HCT116 (cell line): Measurements from ENCODE around the gene STIM1. TPM values are rescaled to one million over a fixed set of nuclear protein-coding genes. Genes with fewer than 3 reads are reported as not detected.
A peak's percentile ranks its signal among the peaks of the same experiment; 100 is the strongest.

ENCODE experiments used
- ATAC-seq: fragments of 200-7000 bp; cut with Tn5 transposase; 2 replicates; pipeline ENCODE4 v1.9.1; 2020; ENCODE audit warnings: mild to moderate bottlenecking, moderate library complexity
- BruUV-seq: library from RNA; stranded (reverse); fragments of 400-500 nt; replicated peaks from 2 replicates; lab custom pipeline; 2021; lab: Mats Ljungman, UMichigan
- CTCF ChIA-PET: fragments of 300-600 bp; sonication (Branson Sonifier 250); formaldehyde crosslinking; loops from one replicate; lab custom pipeline; 2021; ENCODE audit warnings: antibody characterized with exemption; lab: Charles Lee
- POLR2A ChIA-PET: fragments of 300-600, 350-600 bp; sonication (Branson Sonifier 250); formaldehyde crosslinking; loops from one replicate; lab custom pipeline; 2021; ENCODE audit warnings: antibody characterized with exemption; lab: Charles Lee
- RAD21 ChIA-PET, 2 experiments: fragments of 300-600 bp; sonication (Branson Sonifier 250); formaldehyde crosslinking; loops; one replicate each; lab custom pipeline; 2023; ENCODE audit warnings: low total read pairs in 2 of 2; ENCODE audit not compliant: uncharacterized antibody in 2 of 2, unreplicated experiment in 2 of 2, low non-redundant PET in 1 of 2; lab: Charles Lee
- DNase-seq: peaks from one replicate; pipeline ENCODE4 v3.0.0-alpha.2; 2010; ENCODE audit warnings: low read depth, low spot score
- H2AFZ ChIP-seq: fragments of 200-600 bp; shearing (Covaris generic), sonication (generic); 2 replicates; pipeline ENCODE4 v1.6.1; 2017; ENCODE audit warnings: low read depth, mixed run types, mixed read lengths, antibody characterized with exemption, low read length; ENCODE audit not compliant: poor library complexity, severe bottlenecking
- H3K27ac ChIP-seq: 2 replicates; pipeline ENCODE4 v1.5.1; 2012; ENCODE audit warnings: low read depth, low read length
- H3K27me3 ChIP-seq: fragments of 200-600 bp; sonication (generic); 2 replicates; pipeline ENCODE4 v1.6.1; 2016; ENCODE audit warnings: mixed run types, low read length, mixed read lengths; ENCODE audit not compliant: insufficient read depth
- H3K36me3 ChIP-seq, 2 experiments: fragments of 200-500 bp in 1 of 2; fragments of 200-600 bp in 1 of 2; sonication (Bioruptor generic) in 1 of 2; sonication (generic) in 1 of 2; 2 replicates each; pipeline versions ENCODE4 v1.5.1 to v1.6.1; 2014 to 2016; ENCODE audit warnings: low read length in 2 of 2, inconsistent platforms in 1 of 2, mixed read lengths in 1 of 2, mixed run types in 1 of 2; ENCODE audit not compliant: insufficient read depth in 2 of 2, control insufficient read depth in 1 of 2
- H3K4me1 ChIP-seq, 2 experiments: fragments of 200-600 bp in 1 of 2; sonication (generic) in 1 of 2; 2 replicates each; pipeline versions ENCODE4 v1.5.1 to v1.6.1; 2012 to 2017; ENCODE audit warnings: low read length in 2 of 2, inconsistent platforms in 1 of 2, mild to moderate bottlenecking in 1 of 2, mixed read lengths in 1 of 2, mixed run types in 1 of 2, moderate library complexity in 1 of 2; ENCODE audit not compliant: insufficient read depth in 2 of 2, control insufficient read depth in 1 of 2
- H3K4me2 ChIP-seq: fragments of 200-600 bp; sonication (generic); 2 replicates; pipeline ENCODE4 v1.6.1; 2017; ENCODE audit warnings: mixed run types, low read length, mixed read lengths
- H3K4me3 ChIP-seq, 2 experiments: fragments of 200-600 bp in 1 of 2; sonication (generic) in 1 of 2; replicated peaks in 1 of 2; 2 replicates each; pipeline ENCODE4 v1.5.1; 2011 to 2016; ENCODE audit warnings: low read length in 2 of 2, control low read depth in 1 of 2, low read depth in 1 of 2, mild to moderate bottlenecking in 1 of 2, mixed read lengths in 1 of 2, mixed run types in 1 of 2
- H3K79me2 ChIP-seq: fragments of 200-600 bp; sonication (generic); 2 replicates; pipeline ENCODE4 v1.6.1; 2017; ENCODE audit warnings: mild to moderate bottlenecking, mixed run types, low read length, moderate library complexity, mixed read lengths; ENCODE audit not compliant: insufficient read depth
- H3K9ac ChIP-seq: fragments of 200-600 bp; sonication (generic); 2 replicates; pipeline ENCODE4 v1.6.1; 2016; ENCODE audit warnings: low read length, mixed read lengths
- H3K9me2 ChIP-seq: fragments of 200-600 bp; sonication (generic), shearing (Covaris generic); 2 replicates; pipeline ENCODE4 v1.6.1; 2017; ENCODE audit warnings: mixed run types, mild to moderate bottlenecking, moderate library complexity; ENCODE audit not compliant: insufficient read depth
- H3K9me3 ChIP-seq, 2 experiments: fragments of 200-500 bp in 1 of 2; fragments of 200-600 bp in 1 of 2; sonication (Bioruptor generic) in 1 of 2; sonication (generic) in 1 of 2; 2 replicates each; pipeline ENCODE4 v1.6.1; 2014 to 2017; ENCODE audit warnings: low read length in 2 of 2, mixed read lengths in 2 of 2, inconsistent platforms in 1 of 2, low read depth in 1 of 2, mild to moderate bottlenecking in 1 of 2, mixed run types in 1 of 2, moderate library complexity in 1 of 2; ENCODE audit not compliant: control insufficient read depth in 1 of 2, insufficient read depth in 1 of 2
- H4K20me1 ChIP-seq: fragments of 200-600 bp; sonication (generic), shearing (Covaris generic); 2 replicates; pipeline ENCODE4 v1.6.1; 2017; ENCODE audit warnings: mixed run types, mild to moderate bottlenecking, moderate library complexity; ENCODE audit not compliant: insufficient read depth
- CBX3 ChIP-seq: IDR thresholded peaks from 2 replicates; pipeline ENCODE4 v1.6.1; 2012; ENCODE audit warnings: low read depth
- ELF1 ChIP-seq: IDR thresholded peaks from 2 replicates; pipeline ENCODE4 v1.6.1; 2012; ENCODE audit warnings: low read depth, borderline replicate concordance
- EZH2 ChIP-seq: fragments of 200-600 bp; sonication (generic); IDR thresholded peaks from 2 replicates; pipeline ENCODE4 v1.6.1; 2017; ENCODE audit warnings: antibody characterized with exemption, mixed run types
- EZH2phosphoT487 ChIP-seq: fragments of 200-600 bp; IDR thresholded peaks from 2 replicates; pipeline ENCODE4 v1.6.1; 2018; ENCODE audit warnings: antibody characterized with exemption, borderline replicate concordance
- FOSL1 ChIP-seq: IDR thresholded peaks from 2 replicates; pipeline ENCODE4 v1.6.1; 2012; ENCODE audit warnings: low read depth
- POLR2A ChIP-seq: IDR thresholded peaks from 2 replicates; pipeline ENCODE4 v1.7.0; 2011; ENCODE audit warnings: borderline replicate concordance; ENCODE audit not compliant: insufficient read depth, insufficient read length; ENCODE audit errors: extremely low read depth
- POLR2AphosphoS5 ChIP-seq: IDR thresholded peaks from 2 replicates; pipeline ENCODE4 v1.6.1; 2011; ENCODE audit warnings: mild to moderate bottlenecking, low read depth, low read length, moderate library complexity
- RAD21 ChIP-seq: IDR thresholded peaks from 2 replicates; pipeline ENCODE4 v1.6.1; 2012; ENCODE audit warnings: low read depth, mild to moderate bottlenecking
- SRF ChIP-seq: IDR thresholded peaks from 2 replicates; pipeline ENCODE4 v1.6.1; 2012; ENCODE audit warnings: low read depth
- YY1 ChIP-seq: IDR thresholded peaks from 2 replicates; pipeline ENCODE4 v1.6.1; 2011; ENCODE audit warnings: low read length, low read depth, moderate library complexity, mild to moderate bottlenecking; ENCODE audit not compliant: insufficient replicate concordance; ENCODE audit errors: extremely low read depth
- ZFX ChIP-seq: fragments of 450-650 bp; IDR thresholded peaks from 2 replicates; pipeline ENCODE4 v1.6.1; 2017
- intact Hi-C: fragments of 100-400 bp; cut with micrococcal nuclease; formaldehyde crosslinking; loops from 2 replicates; pipeline ENCODE4 v1.10.0; 2022
- total RNA-seq: library from RNA; stranded (reverse); gene quantifications from one replicate; pipeline ENCODE4 v1.2.1, GENCODE V29; 2021; ENCODE audit not compliant: unreplicated experiment
- TF ChIP-seq, protein P1 (sequence below): IDR thresholded peaks from 2 replicates; pipeline ENCODE4 v1.6.1; 2012
- TF ChIP-seq, protein P2 (sequence below): IDR thresholded peaks from 2 replicates; pipeline ENCODE4 v1.6.1; 2012; ENCODE audit warnings: low read depth
- TF ChIP-seq, protein P3 (sequence below): IDR thresholded peaks from 2 replicates; pipeline ENCODE4 v1.6.1; 2012
- TF ChIP-seq, protein P4 (sequence below), 3 experiments: fragments of 200-600 bp in 1 of 3; sonication (generic) in 1 of 3; IDR thresholded peaks in 2 of 3; conservative IDR thresholded peaks in 1 of 3; 2 replicates each; pipeline ENCODE4 v1.5.1; 2012 to 2017; ENCODE audit warnings: low read depth in 2 of 3, low read length in 2 of 3, antibody characterized with exemption in 1 of 3, borderline replicate concordance in 1 of 3, control low read depth in 1 of 3, mild to moderate bottlenecking in 1 of 3, mixed read lengths in 1 of 3, mixed run types in 1 of 3, moderate library complexity in 1 of 3; ENCODE audit not compliant: insufficient read depth in 1 of 3

Gene STIM1
- total RNA-seq, 1 experiment from 2014 or later: 22.3 TPM

DNA sequence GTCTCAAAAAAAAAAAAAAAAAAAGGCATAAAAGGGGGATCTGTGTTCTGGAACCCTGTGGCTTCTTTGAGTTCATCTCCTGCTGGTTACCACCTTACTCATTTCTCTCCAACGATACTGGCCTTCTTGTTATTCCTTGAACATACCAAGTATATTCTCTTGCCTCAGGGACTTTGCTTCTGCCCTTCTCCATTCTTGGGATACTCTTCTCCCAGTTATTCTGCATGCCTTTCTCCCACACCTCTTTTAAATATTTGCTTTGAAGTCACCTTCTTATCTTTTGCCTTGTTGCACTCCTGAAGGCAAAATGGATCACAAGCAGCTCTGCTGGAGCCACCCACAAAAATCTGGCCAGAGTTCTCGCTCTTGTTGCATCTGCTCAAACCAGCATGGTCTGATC, 163.2 kb downstream of the STIM1 start:
- no peaks in the 10 kb centered on the region for H3K36me3 ChIP-seq
- H3K79me2 ChIP-seq: no peaks in the 10 kb centered on the region
- no peaks in the 10 kb centered on the region for H3K9me2 ChIP-seq
- intact Hi-C loops: no loop called here
- H3K27me3 ChIP-seq: no peaks in the 10 kb centered on the region
- DNase-seq (no peak), ATAC-seq (peak; percentile 20; the same call in 1 of the 2 replicates)
- no peak overlapping the region for H2AFZ ChIP-seq
- H3K27ac ChIP-seq: no peak overlapping the region
- H3K4me1 ChIP-seq: peaks cover 3 to 4% of the 10 kb centered on the region in 2 experiments; a peak in 3 of 4 replicates
- ChIA-PET CTCF (no interaction called here), RAD21 (no interaction called here), POLR2A (no interaction called here)
- BruUV-seq: no TSS peak
- H3K9me3 ChIP-seq: no peaks in the 10 kb centered on the region
- peak overlapping the region; percentile 7; the same call in 1 of the 2 replicates for H3K4me2 ChIP-seq
- TF ChIP-seq RAD21 (no peak), CBX3 (no peak), YY1 (no peak), ZFX (no peak), EZH2 (no peak), SRF (no peak), ELF1 (no peak), EZH2phosphoT487 (no peak), POLR2A (no peak), POLR2AphosphoS5 (no peak), FOSL1 (no peak)
- TF ChIP-seq, protein P1, sequence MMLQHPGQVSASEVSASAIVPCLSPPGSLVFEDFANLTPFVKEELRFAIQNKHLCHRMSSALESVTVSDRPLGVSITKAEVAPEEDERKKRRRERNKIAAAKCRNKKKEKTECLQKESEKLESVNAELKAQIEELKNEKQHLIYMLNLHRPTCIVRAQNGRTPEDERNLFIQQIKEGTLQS: no peak
- TF ChIP-seq, protein P2, sequence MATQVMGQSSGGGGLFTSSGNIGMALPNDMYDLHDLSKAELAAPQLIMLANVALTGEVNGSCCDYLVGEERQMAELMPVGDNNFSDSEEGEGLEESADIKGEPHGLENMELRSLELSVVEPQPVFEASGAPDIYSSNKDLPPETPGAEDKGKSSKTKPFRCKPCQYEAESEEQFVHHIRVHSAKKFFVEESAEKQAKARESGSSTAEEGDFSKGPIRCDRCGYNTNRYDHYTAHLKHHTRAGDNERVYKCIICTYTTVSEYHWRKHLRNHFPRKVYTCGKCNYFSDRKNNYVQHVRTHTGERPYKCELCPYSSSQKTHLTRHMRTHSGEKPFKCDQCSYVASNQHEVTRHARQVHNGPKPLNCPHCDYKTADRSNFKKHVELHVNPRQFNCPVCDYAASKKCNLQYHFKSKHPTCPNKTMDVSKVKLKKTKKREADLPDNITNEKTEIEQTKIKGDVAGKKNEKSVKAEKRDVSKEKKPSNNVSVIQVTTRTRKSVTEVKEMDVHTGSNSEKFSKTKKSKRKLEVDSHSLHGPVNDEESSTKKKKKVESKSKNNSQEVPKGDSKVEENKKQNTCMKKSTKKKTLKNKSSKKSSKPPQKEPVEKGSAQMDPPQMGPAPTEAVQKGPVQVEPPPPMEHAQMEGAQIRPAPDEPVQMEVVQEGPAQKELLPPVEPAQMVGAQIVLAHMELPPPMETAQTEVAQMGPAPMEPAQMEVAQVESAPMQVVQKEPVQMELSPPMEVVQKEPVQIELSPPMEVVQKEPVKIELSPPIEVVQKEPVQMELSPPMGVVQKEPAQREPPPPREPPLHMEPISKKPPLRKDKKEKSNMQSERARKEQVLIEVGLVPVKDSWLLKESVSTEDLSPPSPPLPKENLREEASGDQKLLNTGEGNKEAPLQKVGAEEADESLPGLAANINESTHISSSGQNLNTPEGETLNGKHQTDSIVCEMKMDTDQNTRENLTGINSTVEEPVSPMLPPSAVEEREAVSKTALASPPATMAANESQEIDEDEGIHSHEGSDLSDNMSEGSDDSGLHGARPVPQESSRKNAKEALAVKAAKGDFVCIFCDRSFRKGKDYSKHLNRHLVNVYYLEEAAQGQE: no peak
- TF ChIP-seq, protein P3, sequence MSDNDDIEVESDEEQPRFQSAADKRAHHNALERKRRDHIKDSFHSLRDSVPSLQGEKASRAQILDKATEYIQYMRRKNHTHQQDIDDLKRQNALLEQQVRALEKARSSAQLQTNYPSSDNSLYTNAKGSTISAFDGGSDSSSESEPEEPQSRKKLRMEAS: no peak
- TF ChIP-seq, protein P4, sequence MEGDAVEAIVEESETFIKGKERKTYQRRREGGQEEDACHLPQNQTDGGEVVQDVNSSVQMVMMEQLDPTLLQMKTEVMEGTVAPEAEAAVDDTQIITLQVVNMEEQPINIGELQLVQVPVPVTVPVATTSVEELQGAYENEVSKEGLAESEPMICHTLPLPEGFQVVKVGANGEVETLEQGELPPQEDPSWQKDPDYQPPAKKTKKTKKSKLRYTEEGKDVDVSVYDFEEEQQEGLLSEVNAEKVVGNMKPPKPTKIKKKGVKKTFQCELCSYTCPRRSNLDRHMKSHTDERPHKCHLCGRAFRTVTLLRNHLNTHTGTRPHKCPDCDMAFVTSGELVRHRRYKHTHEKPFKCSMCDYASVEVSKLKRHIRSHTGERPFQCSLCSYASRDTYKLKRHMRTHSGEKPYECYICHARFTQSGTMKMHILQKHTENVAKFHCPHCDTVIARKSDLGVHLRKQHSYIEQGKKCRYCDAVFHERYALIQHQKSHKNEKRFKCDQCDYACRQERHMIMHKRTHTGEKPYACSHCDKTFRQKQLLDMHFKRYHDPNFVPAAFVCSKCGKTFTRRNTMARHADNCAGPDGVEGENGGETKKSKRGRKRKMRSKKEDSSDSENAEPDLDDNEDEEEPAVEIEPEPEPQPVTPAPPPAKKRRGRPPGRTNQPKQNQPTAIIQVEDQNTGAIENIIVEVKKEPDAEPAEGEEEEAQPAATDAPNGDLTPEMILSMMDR (IDR thresholded peaks at IDR 0.05 in 2 of 3, conservative IDR thresholded peaks at IDR 0.05 in 1 of 3; ENCODE audit: borderline replicate concordance in 1 of 3, insufficient read depth in 1 of 3, low read depth in 2 of 3, low read length in 2 of 3): no peak
- no peaks in the 10 kb centered on the region for H4K20me1 ChIP-seq
- no peak overlapping the region for H3K4me3 ChIP-seq
- H3K9ac ChIP-seq: no peak overlapping the region
